BE2C (cell line): Measurements from ENCODE around the gene IST1.
"Not testable (repeated sequence)": the region's sequence is repeated elsewhere in the genome, so short reads cannot be mapped to it uniquely, and the experiment has no call there.

Experiments used
- DNase-seq: peaks from one replicate; pipeline ENCODE4 v3.0.0-alpha.2; 2020
- H3K27me3 ChIP-seq: fragments of 250-450 bp; sonication (Bioruptor Pico); 2 replicates; pipeline ENCODE4 v1.5.1; 2020; ENCODE audit warnings: mild to moderate bottlenecking
- H3K36me3 ChIP-seq: fragments of 250-450 bp; sonication (Bioruptor Pico); 2 replicates; pipeline ENCODE4 v1.5.1; 2020; ENCODE audit warnings: mild to moderate bottlenecking
- H3K4me1 ChIP-seq: fragments of 250-450 bp; sonication (Bioruptor Pico); 2 replicates; pipeline ENCODE4 v1.5.1; 2020
- H3K4me3 ChIP-seq: 2 replicates; pipeline ENCODE4 v1.5.1; 2011; ENCODE audit warnings: low read depth, low read length
- H3K9me3 ChIP-seq: fragments of 250-450 bp; sonication (Bioruptor Pico); 2 replicates; pipeline ENCODE4 v1.5.1; 2020
- TF ChIP-seq, protein P1 (sequence below): IDR thresholded peaks from 2 replicates; pipeline ENCODE4 v1.5.1; 2012; ENCODE audit warnings: mild to moderate bottlenecking, low read depth, low read length

The IST1 gene

DNA sequence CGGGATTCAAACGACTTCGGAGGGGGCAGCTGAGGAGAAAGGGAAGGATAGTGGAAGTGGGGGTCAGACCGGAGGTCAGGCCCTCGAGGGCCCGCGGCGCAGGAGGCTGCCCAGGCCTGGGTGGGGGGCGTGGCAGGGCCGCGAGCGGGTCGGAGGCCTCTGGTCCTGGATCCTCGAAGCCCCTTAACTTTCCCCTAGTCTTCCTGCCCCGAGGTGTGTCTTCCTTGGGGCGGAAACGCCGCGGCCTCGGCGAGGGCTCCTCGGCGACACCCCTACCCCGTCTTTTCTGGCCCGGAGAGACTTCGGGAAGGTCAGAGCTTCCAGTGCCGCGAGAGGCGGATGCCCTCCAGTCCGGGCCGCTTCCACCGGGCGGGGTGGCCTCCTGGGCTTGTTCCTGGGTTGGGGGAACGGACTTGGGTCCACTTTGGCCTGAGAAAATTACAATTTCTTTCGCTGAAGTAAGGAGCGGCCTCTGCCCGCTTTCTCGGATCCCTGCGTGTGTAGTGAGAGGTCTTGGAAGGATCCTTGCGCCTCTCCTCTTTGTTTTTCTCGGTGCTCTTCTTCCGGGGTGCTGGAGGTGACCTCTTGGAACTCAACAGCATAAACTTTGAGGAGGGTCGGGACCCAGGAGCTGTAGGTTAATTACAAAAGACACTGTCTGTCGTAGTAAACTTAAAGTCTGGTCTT is 491 bp downstream of the IST1 start:
- TF ChIP-seq, protein P1, sequence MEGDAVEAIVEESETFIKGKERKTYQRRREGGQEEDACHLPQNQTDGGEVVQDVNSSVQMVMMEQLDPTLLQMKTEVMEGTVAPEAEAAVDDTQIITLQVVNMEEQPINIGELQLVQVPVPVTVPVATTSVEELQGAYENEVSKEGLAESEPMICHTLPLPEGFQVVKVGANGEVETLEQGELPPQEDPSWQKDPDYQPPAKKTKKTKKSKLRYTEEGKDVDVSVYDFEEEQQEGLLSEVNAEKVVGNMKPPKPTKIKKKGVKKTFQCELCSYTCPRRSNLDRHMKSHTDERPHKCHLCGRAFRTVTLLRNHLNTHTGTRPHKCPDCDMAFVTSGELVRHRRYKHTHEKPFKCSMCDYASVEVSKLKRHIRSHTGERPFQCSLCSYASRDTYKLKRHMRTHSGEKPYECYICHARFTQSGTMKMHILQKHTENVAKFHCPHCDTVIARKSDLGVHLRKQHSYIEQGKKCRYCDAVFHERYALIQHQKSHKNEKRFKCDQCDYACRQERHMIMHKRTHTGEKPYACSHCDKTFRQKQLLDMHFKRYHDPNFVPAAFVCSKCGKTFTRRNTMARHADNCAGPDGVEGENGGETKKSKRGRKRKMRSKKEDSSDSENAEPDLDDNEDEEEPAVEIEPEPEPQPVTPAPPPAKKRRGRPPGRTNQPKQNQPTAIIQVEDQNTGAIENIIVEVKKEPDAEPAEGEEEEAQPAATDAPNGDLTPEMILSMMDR = no peak
- no peak for DNase-seq
- peak overlapping the region; percentile 97 for H3K4me3 ChIP-seq
- peaks cover 10% of the 10 kb centered on the region for H3K36me3 ChIP-seq
- peaks cover 3% of the 10 kb centered on the region for H3K4me1 ChIP-seq
- H3K9me3 ChIP-seq = no peaks in the 10 kb centered on the region
- no peaks in the 10 kb centered on the region for H3K27me3 ChIP-seq

DNA sequence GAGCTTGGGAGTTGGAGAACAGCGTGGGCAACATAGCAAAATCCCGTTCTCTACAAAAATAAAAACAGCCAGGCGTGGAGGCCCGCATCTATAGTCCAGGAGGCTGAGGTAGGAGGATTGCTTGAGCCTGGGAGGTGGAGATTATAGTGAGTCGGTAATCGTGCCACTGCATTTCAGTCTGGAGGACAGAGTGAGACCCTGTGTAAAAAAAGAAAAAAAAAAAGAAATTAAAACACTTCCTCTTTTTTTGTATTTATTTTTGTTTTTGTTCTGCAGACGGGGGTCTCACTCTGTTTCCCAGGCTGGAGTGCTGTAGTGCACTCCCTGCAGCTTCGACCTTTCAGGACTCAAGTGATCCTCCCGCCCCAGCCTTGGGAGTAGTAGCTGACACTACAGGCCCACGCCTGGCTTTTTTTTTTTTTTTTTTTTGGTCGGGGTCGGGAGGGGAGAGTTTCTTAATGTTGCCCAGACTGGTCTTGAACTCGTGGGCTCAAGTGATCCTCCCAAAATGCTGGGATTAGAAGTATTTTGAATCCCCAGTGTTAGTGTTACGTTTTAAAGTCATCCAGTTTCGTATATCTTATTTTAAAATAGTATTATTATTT is 1.5 kb downstream of the IST1 start:
- peaks cover 3% of the 10 kb centered on the region for H3K4me1 ChIP-seq
- peak overlapping the region; percentile 97 for H3K4me3 ChIP-seq
- no peak for DNase-seq
- TF ChIP-seq, protein P1 = no peak
- H3K9me3 ChIP-seq = no peaks in the 10 kb centered on the region
- H3K27me3 ChIP-seq = no peaks in the 10 kb centered on the region
- peaks cover 10% of the 10 kb centered on the region for H3K36me3 ChIP-seq

DNA sequence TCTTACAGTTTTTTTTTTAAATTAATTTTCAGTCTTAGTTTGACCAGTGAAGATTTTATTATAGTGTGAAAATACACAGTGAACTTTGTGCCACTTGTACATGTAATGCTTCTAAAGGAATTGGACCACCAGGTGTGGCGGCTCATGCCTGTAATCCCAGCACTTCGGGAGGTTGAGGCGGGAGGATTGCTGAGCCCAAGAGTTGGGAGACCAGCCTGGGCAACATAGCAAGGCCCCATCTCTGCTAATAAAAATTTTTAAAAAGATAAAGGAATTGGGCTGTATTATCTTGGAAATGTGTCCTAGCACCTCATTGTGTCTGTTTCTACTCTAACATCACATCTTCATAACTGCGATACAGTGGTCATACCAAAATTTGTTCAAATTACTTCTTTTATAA is 3.8 kb downstream of the IST1 start:
- no peak for DNase-seq
- H3K9me3 ChIP-seq = no peaks in the 10 kb centered on the region
- TF ChIP-seq, protein P1 = no peak
- H3K36me3 ChIP-seq = peaks cover 22% of the 10 kb centered on the region
- no peaks in the 10 kb centered on the region for H3K27me3 ChIP-seq
- peaks cover 3% of the 10 kb centered on the region for H3K4me1 ChIP-seq
- H3K4me3 ChIP-seq = no peak overlapping the region

DNA sequence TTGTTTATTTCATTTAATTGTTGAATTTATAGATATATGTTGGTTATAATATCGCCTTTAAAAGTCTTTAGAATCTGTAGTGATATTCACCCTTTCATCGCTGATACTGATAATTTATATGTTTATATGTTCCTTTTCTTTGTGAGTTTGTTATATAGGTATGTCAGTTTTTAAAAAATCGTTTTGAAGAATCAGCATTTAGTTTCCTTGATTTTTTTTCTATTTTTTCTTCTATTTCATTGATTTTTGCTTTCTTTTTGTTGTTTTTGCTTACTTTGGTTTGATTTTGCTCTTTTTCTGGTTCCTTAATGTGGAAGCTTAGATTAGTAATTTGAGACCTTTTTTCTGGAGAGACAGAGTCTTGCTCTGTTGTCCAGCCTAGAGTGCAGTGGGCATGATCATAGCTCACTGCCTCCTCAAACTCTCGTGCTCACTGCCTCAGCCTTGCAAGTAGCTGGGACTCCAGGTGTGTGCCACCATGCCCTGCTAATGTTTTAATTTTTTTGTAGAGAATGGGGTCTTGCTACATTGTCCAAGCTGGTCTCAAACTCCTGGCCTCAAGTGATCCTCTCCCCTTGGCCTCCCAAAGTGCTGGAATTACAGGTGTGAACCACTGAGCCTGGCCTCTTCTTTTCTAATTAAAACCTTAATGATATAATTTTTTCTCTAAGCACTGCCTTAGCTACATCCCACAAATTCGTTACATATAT is 7.5 kb downstream of the IST1 start:
- DNase-seq = no peak
- Histone ChIP-seq H3K9me3 (no peaks in the 10 kb centered on the region), H3K4me1 (no peaks in the 10 kb centered on the region; the same call in 1 of the 2 replicates), H3K4me3 (no peak overlapping the region), H3K27me3 (no peaks in the 10 kb centered on the region), H3K36me3 (peaks cover 16% of the 10 kb centered on the region)
- TF ChIP-seq, protein P1 = no peak

DNA sequence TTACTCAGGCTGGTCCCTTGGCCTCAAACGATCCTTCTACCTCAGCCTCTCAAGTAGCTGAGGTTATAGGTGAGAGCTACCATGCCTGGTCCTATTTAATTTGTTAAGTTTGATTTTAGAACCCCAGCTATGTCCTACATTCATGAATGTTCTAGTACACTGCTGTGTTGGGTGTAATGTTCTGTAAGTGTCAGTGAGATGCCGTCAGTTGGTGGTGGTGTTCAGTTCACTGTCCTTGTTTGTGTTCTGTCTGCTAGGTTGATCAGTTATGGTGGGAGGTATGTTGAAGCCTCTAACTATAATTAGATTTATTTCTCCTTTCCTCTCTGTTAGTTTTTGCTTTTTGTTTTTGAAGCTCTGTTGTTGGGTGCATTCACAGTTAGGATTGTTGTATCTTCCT is 8.3 kb downstream of the IST1 start:
- TF ChIP-seq, protein P1 = no peak

DNA sequence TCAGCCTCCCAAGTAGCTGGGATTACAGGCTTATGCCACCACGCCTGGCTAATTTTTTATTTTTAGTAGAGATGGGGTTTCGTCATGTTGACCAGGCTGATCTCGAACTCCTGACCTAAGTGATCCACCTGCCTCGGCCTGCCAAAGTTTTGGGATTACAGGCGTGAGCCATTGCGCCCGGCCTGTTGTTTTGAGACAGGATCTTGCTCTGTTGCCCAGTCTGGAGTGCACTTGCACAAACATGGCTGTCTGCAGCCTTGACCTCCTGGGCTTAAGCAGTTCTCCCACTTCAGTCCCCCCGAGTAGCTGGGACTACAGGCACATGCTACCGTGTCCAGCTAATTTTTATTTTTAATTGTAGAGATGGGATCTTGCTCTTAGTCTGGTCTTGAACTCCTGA is 8.9 kb downstream of the IST1 start:
- Histone ChIP-seq H3K27me3 (no peaks in the 10 kb centered on the region), H3K36me3 (peaks cover 22% of the 10 kb centered on the region), H3K4me1 (no peaks in the 10 kb centered on the region; the same call in 1 of the 2 replicates), H3K4me3 (no peak overlapping the region), H3K9me3 (no peaks in the 10 kb centered on the region)
- no peak for DNase-seq
- TF ChIP-seq, protein P1 = no peak

More for the DNA sequence above, 8.3 kb downstream of the IST1 start:
- Histone ChIP-seq H3K9me3 (no peaks in the 10 kb centered on the region), H3K4me1 (no peaks in the 10 kb centered on the region; the same call in 1 of the 2 replicates), H3K27me3 (no peaks in the 10 kb centered on the region), H3K4me3 (no peak overlapping the region), H3K36me3 (peaks cover 19% of the 10 kb centered on the region)
- DNase-seq = no peak

DNA sequence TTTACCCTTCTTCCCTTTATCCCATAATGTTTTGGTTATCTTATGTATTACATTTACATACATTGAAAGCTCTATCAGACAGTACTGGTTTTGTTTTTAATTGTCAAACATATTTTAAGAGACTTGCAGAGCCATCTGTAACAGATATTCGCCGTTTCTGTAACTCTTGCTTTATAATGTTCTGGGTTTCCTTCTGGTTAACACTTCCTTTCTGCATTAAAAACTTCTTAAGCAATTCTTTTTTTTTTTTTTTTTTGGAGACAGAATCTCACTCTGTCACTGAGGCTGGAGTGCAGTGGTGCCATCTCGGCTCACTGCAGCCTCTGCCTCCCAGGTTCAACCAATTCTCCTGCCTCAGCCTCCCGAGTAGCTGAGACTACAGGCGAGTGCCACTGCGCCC is 10.4 kb downstream of the IST1 start:
- not testable (repeated sequence) for H3K9me3 ChIP-seq, DNase-seq, H3K27me3 ChIP-seq, H3K4me3 ChIP-seq, H3K4me1 ChIP-seq
- H3K36me3 ChIP-seq = peaks cover 24% of the 10 kb centered on the region
